ENCODE measurements around the gene SERPINA12. TPM values are rescaled to one million over a fixed set of nuclear protein-coding genes. Genes with fewer than 3 reads are reported as not detected.
A peak's percentile ranks its signal among the peaks of the same experiment; 100 is the strongest.

Gene SERPINA12
- total and polyA plus RNA-seq, 2 experiments from 2014 or later, result not detected

DNA sequence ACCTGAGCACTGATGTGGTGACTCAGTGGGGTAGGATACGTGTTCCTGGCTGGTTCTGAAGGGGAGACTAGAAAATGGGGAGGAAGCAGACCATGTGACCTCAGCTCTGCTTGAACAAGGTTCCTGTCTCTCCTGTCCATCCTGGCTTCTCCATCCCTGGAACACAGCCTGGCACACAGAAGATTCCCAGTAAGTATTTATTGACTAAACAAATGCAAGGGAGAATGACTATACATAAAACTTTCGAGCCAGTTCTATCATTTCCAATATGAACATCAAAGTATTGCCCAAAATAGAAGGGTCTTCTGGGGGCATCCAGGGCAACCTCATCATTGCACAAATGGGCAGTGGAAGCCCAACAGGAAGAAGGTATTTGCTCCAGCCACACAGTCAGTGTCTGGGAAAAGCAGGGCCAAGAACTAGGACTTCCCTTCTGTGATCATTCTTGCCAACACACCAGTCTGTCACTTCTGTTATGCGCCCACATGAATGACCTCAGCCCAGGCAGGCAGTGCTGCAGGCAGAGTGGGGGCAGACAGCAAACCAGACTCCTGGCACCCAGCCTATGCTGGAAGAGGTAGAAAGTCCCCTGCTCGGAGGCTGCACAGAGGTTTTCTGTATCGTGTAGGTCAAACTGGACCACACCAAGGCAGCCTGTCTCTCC is 27.7 kb downstream of the SERPINA12 start:
- Histone ChIP-seq H3K9me3 (ENCODE audit: low read depth) (no peaks in the 10 kb centered on the region), H3K27me3 (no peaks in the 10 kb centered on the region), H3K4me1 (ENCODE audit: low read depth) (no peaks in the 10 kb centered on the region), H3K27ac (no peak overlapping the region), H3K36me3 (no peaks in the 10 kb centered on the region), H3K4me3 (no peak overlapping the region)
- DNase-seq (ENCODE audit: low read depth in 1 of 2, low spot score in 1 of 2), result peak in 1 of 2 donors; percentile 6
- TF ChIP-seq CTCF (IDR thresholded peaks at IDR 0.05; ENCODE audit: low read depth, low read length), result no peak

DNA sequence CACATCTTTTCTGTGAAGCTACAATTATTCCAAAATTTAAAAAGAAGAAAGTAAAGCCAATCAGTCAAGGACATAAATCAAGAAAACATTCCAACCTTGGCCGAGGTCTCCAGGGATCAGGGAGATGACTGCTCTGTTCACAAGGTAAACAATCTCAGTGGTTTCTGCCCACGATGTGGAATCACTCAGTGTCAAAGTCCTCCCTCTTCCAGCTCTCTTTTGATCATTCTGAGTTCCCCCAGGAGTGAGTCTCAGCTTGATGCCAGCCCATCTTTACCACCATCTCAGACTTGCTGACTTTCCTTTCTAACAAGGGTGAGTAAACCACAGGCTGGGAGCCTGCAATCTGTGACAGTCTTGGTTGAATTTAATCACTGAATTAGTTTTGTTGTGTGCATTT is 28.5 kb downstream of the SERPINA12 start:
- Histone ChIP-seq H3K4me1 (ENCODE audit: low read depth) (no peaks in the 10 kb centered on the region), H3K9me3 (ENCODE audit: low read depth) (no peaks in the 10 kb centered on the region), H3K27me3 (no peaks in the 10 kb centered on the region), H3K4me3 (no peak overlapping the region), H3K36me3 (no peaks in the 10 kb centered on the region), H3K27ac (no peak overlapping the region)
- no peak for TF ChIP-seq CTCF (IDR thresholded peaks at IDR 0.05; ENCODE audit: low read depth, low read length)
- DNase-seq (ENCODE audit: low read depth in 1 of 2, low spot score in 1 of 2), result no peak

DNA sequence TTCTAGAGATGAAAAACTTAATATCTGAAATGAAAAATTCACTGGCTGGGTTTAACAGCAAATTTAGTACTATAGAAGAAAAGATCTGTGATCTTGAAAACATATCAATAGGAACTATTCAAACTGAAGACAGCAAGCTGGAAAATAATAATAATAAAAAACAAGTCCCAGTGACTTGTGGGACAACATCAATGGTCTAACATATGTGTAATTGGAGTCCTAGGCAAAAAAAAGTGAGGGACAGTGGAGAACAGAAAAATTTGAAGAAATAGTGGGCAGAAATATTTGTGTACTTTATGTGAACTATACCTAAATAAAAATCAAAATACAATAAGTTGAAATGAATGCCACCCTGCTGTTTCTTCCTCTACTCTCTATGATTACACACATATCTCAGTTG is 30.8 kb downstream of the SERPINA12 start:
- H3K4me3 ChIP-seq, result no peak overlapping the region
- no peak overlapping the region for H3K27ac ChIP-seq
- H3K9me3 ChIP-seq (ENCODE audit: low read depth), result no peaks in the 10 kb centered on the region
- no peak for TF ChIP-seq CTCF (IDR thresholded peaks at IDR 0.05; ENCODE audit: low read depth, low read length)
- no peak for DNase-seq (ENCODE audit: low read depth in 1 of 2, low spot score in 1 of 2)
- no peaks in the 10 kb centered on the region for H3K27me3 ChIP-seq
- no peaks in the 10 kb centered on the region for H3K36me3 ChIP-seq
- H3K4me1 ChIP-seq (ENCODE audit: low read depth), result no peaks in the 10 kb centered on the region

DNA sequence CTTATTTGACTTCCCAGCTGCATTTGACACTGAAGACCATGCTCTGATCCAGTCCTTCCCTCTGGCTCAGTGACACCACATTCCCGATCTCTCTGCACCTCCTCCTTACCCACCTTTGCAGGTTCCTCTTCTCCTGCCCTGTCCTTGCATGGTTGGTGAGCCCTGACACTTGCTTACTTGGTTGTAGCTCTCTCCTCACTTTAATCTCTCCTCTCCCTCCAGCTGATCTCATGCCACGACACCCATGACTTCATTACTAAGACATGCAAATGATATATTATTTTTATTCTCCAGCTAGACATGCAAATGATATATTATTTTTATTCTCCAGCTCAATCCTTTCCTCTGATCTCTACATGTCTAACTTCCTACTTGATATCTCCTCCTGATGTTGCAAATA is 33.2 kb downstream of the SERPINA12 start, which contains the start of gene SERPINA9:
Gene SERPINA9 (minus strand): TSS at position 175 of the 400 bp plus-strand sequence. CDS start 6,357 bp downstream, outside the sequence.
- Histone ChIP-seq H3K4me3 (no peak within 1 kb of the TSS), H3K36me3 (no peaks in the 10 kb centered on the region), H3K27me3 (no peaks in the 10 kb centered on the region), H3K9me3 (ENCODE audit: low read depth) (no peaks in the 10 kb centered on the region), H3K27ac (no peak within 1 kb of the TSS), H3K4me1 (ENCODE audit: low read depth) (no peaks in the 10 kb centered on the region)
- DNase-seq (ENCODE audit: low read depth in 1 of 2, low spot score in 1 of 2), result no peak
- no peak for TF ChIP-seq CTCF (IDR thresholded peaks at IDR 0.05; ENCODE audit: low read depth, low read length)

- no peak overlapping the region for H3K27ac ChIP-seq
- H3K36me3 ChIP-seq, result no peaks in the 10 kb centered on the region
- no peaks in the 10 kb centered on the region for H3K27me3 ChIP-seq
- no peak overlapping the region for H3K4me3 ChIP-seq
- H3K9me3 ChIP-seq (ENCODE audit: low read depth), result no peaks in the 10 kb centered on the region
- no peak for TF ChIP-seq CTCF (IDR thresholded peaks at IDR 0.05; ENCODE audit: low read depth, low read length)
- DNase-seq (ENCODE audit: low read depth in 1 of 2, low spot score in 1 of 2), result no peak
- no peaks in the 10 kb centered on the region for H3K4me1 ChIP-seq (ENCODE audit: low read depth)
These were observed 34.7 kb downstream of the SERPINA12 start for GRCh38 chr14:94474581-94475031.

Data from cardiac muscle cell (in vitro differentiated cells and primary cell).